Endothelial cell of umbilical vein (primary cell): ENCODE measurements around the gene SENP8. TPM values are rescaled to one million over a fixed set of nuclear protein-coding genes. Genes with fewer than 3 reads are reported as not detected.

Source experiments
- BruUV-seq: library from RNA; stranded (reverse); fragments of 400-500 nt; replicated peaks from 2 replicates; lab custom pipeline; 2021; lab: Mats Ljungman, UMichigan
- CTCF ChIA-PET: fragments of 300-600, 350-600 bp; sonication (Branson Sonifier 250); formaldehyde crosslinking; loops from one replicate; lab custom pipeline; 2021; ENCODE audit warnings: antibody characterized with exemption, inconsistent platforms; lab: Charles Lee
- POLR2A ChIA-PET: fragments of 300-600, 350-600 bp; sonication (Branson Sonifier 250); formaldehyde crosslinking; loops from one replicate; lab custom pipeline; 2021; ENCODE audit warnings: antibody characterized with exemption, inconsistent platforms; lab: Charles Lee
- DNase-seq: peaks from one replicate; pipeline ENCODE4 v3.0.0-alpha.2; 2011; ENCODE audit warnings: low read depth, low spot score
- FAIRE-seq: peaks from 2 replicates; lab custom pipeline; 2011; peaks lifted over from hg19 to GRCh38; lab: Jason Lieb, UNC
- H2AFZ ChIP-seq: 2 replicates; pipeline ENCODE4 v1.6.0; 2012; ENCODE audit warnings: low read depth, low read length, control low read depth, inconsistent platforms
- H3K27ac ChIP-seq: 2 replicates; pipeline ENCODE4 v1.5.1; 2011; ENCODE audit warnings: low read depth, mild to moderate bottlenecking, control low read depth, low read length, moderate library complexity; ENCODE audit not compliant: insufficient read depth
- H3K27me3 ChIP-seq, 2 experiments: 2 replicates each; pipeline versions ENCODE4 v1.6.0 to v1.6.1; 2011; ENCODE audit warnings: low read length in 2 of 2, mixed read lengths in 1 of 2; ENCODE audit not compliant: control insufficient read depth in 2 of 2, insufficient read depth in 2 of 2
- H3K36me3 ChIP-seq, 2 experiments: 2 replicates in 1 of 2; 3 replicates in 1 of 2; pipeline ENCODE4 v1.5.1; 2011; ENCODE audit warnings: low read length in 2 of 2, mild to moderate bottlenecking in 1 of 2, moderate library complexity in 1 of 2; ENCODE audit not compliant: control insufficient read depth in 2 of 2, insufficient read depth in 2 of 2; ENCODE audit errors: extremely low read depth in 1 of 2
- H3K4me1 ChIP-seq: 3 replicates; pipeline ENCODE4 v1.5.1; 2011; ENCODE audit warnings: mild to moderate bottlenecking, low read length; ENCODE audit not compliant: control insufficient read depth, insufficient read depth; ENCODE audit errors: extremely low read depth
- H3K4me2 ChIP-seq: 2 replicates; pipeline ENCODE4 v1.6.1; 2011; ENCODE audit warnings: low read length, control low read depth, mixed read lengths; ENCODE audit not compliant: insufficient read depth
- H3K4me3 ChIP-seq, 3 experiments: fragments of 200-600 bp in 1 of 3; sonication (generic), shearing (Covaris generic) in 1 of 3; replicated peaks in 1 of 3; 2 replicates each; pipeline ENCODE4 v1.5.1; 2011 to 2016; ENCODE audit warnings: control low read depth in 3 of 3, low read length in 3 of 3, mild to moderate bottlenecking in 2 of 3, inconsistent platforms in 1 of 3, low read depth in 1 of 3, moderate library complexity in 1 of 3; ENCODE audit not compliant: insufficient read depth in 1 of 3
- H3K79me2 ChIP-seq: 2 replicates; pipeline ENCODE4 v1.6.0; 2012; ENCODE audit warnings: low read length, inconsistent platforms; ENCODE audit not compliant: control insufficient read depth, insufficient read depth
- H3K9ac ChIP-seq: replicated peaks from 2 replicates; pipeline ENCODE3; 2011; ENCODE audit warnings: low read length, control low read depth; ENCODE audit not compliant: insufficient read depth; ENCODE audit errors: extremely low read depth
- H3K9me1 ChIP-seq: replicated peaks from 3 replicates; pipeline ENCODE4 v1.6.0; 2011; ENCODE audit warnings: mild to moderate bottlenecking, low read length; ENCODE audit not compliant: control insufficient read depth, insufficient read depth; ENCODE audit errors: extremely low read depth
- H3K9me3 ChIP-seq: replicated peaks from 2 replicates; pipeline ENCODE4 v1.5.1; 2012; ENCODE audit warnings: low read length, inconsistent platforms; ENCODE audit not compliant: control insufficient read depth, insufficient read depth
- H4K20me1 ChIP-seq: replicated peaks from 2 replicates; pipeline ENCODE3; 2011; ENCODE audit warnings: mild to moderate bottlenecking, low read length; ENCODE audit not compliant: control insufficient read depth, insufficient read depth; ENCODE audit errors: extremely low read depth
- CTCF ChIP-seq, 2 donors: IDR thresholded peaks; 1 replicate in 1 of 2; 2 replicates in 1 of 2; pipeline ENCODE4 v1.5.1; 2011; ENCODE audit warnings: low read length in 2 of 2, mild to moderate bottlenecking in 2 of 2, moderate library complexity in 2 of 2, control low read depth in 1 of 2, inconsistent platforms in 1 of 2, low read depth in 1 of 2; ENCODE audit not compliant: insufficient read depth in 1 of 2; ENCODE audit errors: extremely low read depth in 1 of 2
- EZH2 ChIP-seq: IDR thresholded peaks from 2 replicates; pipeline ENCODE4 v1.6.1; 2012; ENCODE audit warnings: borderline replicate concordance, low read depth, mild to moderate bottlenecking, moderate library complexity, low read length, inconsistent platforms; ENCODE audit not compliant: severe bottlenecking
- FOS ChIP-seq: IDR thresholded peaks from 2 replicates; pipeline ENCODE4 v1.6.1; 2011; ENCODE audit warnings: mild to moderate bottlenecking, low read length, moderate library complexity, borderline replicate concordance; ENCODE audit not compliant: insufficient read depth
- GATA2 ChIP-seq: IDR thresholded peaks from 2 replicates; pipeline ENCODE4 v1.7.0; 2011; ENCODE audit warnings: low read depth, mild to moderate bottlenecking, moderate library complexity, mixed read lengths, low read length; ENCODE audit not compliant: insufficient read length, insufficient read depth
- JUN ChIP-seq: IDR thresholded peaks from 2 replicates; pipeline ENCODE4 v1.6.1; 2011; ENCODE audit warnings: borderline replicate concordance, low read depth; ENCODE audit not compliant: insufficient read length, insufficient read depth
- MAX ChIP-seq: IDR thresholded peaks from 2 replicates; pipeline ENCODE4 v1.6.1; 2011; ENCODE audit not compliant: insufficient read depth, insufficient read length
- MYC ChIP-seq: IDR thresholded peaks from one replicate; pipeline ENCODE4 v1.6.1; 2011; ENCODE audit warnings: mild to moderate bottlenecking, low read depth, low read length
- POLR2A ChIP-seq: IDR thresholded peaks from 2 replicates; pipeline ENCODE4 v1.6.1; 2012; ENCODE audit warnings: low read depth, mild to moderate bottlenecking, control low read depth, low read length
- POLR2AphosphoS5 ChIP-seq: IDR thresholded peaks from 2 replicates; pipeline ENCODE4 v1.6.1; 2012; ENCODE audit warnings: low read depth, mild to moderate bottlenecking, control low read depth, low read length, moderate library complexity; ENCODE audit not compliant: insufficient read depth
- dilution Hi-C: fragments of 300-500 bp; cut with MboI; formaldehyde crosslinking; loops from one replicate; pipeline ENCODE4 v1.15.0; 2019; ENCODE audit warnings: low sequenced_read_pairs; ENCODE audit not compliant: extremely low pct_ligation_motif_present
- intact Hi-C: fragments of 100-400 bp; cut with micrococcal nuclease; formaldehyde crosslinking; loops from one replicate; pipeline ENCODE4 v1.10.0; 2022
- polyA plus RNA-seq, 4 experiments: library from polyadenylated mRNA; depleted of rRNA in 3 of 4; stranded (reverse) in 3 of 4; unstranded in 1 of 4; fragments of >200 nt; gene quantifications; 2 replicates each; pipeline versions ENCODE4 v1.2.1 to v1.2.3, GENCODE V29; 2011 to 2012; ENCODE audit warnings: missing spikeins in 1 of 4
- total RNA-seq: library from RNA; stranded (reverse); gene quantifications from 2 replicates; pipeline ENCODE4 v1.2.3, GENCODE V29; 2021

SENP8 gene
- total and polyA plus RNA-seq, 2 donors (not counting 3 experiments of a cell fraction or from before 2014, with no cell fraction given), result 0.91 to 1.3 TPM

- Histone ChIP-seq H3K36me3 (no peaks in the 10 kb centered on the region), H4K20me1 (no peaks in the 10 kb centered on the region), H2AFZ (no peak overlapping the region), H3K9me3 (no peaks in the 10 kb centered on the region), H3K27ac (no peak overlapping the region), H3K9me1 (no peaks in the 10 kb centered on the region), H3K9ac (no peak overlapping the region), H3K4me2 (no peak overlapping the region), H3K4me1 (no peaks in the 10 kb centered on the region), H3K4me3 (no peak overlapping the region), H3K27me3 (peaks cover 5 to 11% of the 10 kb centered on the region in 2 experiments), H3K79me2 (no peaks in the 10 kb centered on the region)
- BruUV-seq, result no TSS peak
- dilution Hi-C loops, result no loop called here
- no peak for TF ChIP-seq MAX
- TF ChIP-seq EZH2, result no peak
- TF ChIP-seq GATA2, result no peak
- no peak for TF ChIP-seq JUN
- no peak for TF ChIP-seq POLR2AphosphoS5
- TF ChIP-seq POLR2A, result no peak
- no peak for TF ChIP-seq MYC
- TF ChIP-seq CTCF (IDR thresholded peaks at IDR 0.05; ENCODE audit: extremely low read depth in 1 of 2, insufficient read depth in 1 of 2, low read depth in 1 of 2, low read length in 2 of 2), result no peak
- no peak for TF ChIP-seq FOS
- ChIA-PET CTCF (interaction anchor here (0.7 kb wide), 1 partner anchor 42 kb away, joined by 5 read pairs; no protein-coding TSS in a partner anchor), POLR2A (no interaction called here)
- DNase-seq (no peak), FAIRE-seq (no peak)
- intact Hi-C loops, result no loop called here
Measured at GRCh38 chr15:72178976-72179585, 60.9 kb downstream of the SENP8 start.
